HG02884 (cell line): ENCODE measurements around the gene VAMP2.

Source experiments
- ATAC-seq: cut with Tn5 transposase; IDR thresholded peaks from one replicate; pipeline ENCODE4 v1.9.1; 2021; ENCODE audit warnings: mild to moderate bottlenecking, moderate library complexity; ENCODE audit not compliant: unreplicated experiment

Gene VAMP2

GRCh38 chr17:8162233-8162996 lies at the start of gene VAMP2:
Gene VAMP2, minus strand, starts transcription at chr17:8162948. Its CDS starts 69 bp downstream, at chr17:8162879.
- no peak for ATAC-seq

- ATAC-seq = peak; percentile 11
These were observed 48.2 kb upstream of the VAMP2 start for GRCh38 chr17:8210761-8211458.

DNA sequence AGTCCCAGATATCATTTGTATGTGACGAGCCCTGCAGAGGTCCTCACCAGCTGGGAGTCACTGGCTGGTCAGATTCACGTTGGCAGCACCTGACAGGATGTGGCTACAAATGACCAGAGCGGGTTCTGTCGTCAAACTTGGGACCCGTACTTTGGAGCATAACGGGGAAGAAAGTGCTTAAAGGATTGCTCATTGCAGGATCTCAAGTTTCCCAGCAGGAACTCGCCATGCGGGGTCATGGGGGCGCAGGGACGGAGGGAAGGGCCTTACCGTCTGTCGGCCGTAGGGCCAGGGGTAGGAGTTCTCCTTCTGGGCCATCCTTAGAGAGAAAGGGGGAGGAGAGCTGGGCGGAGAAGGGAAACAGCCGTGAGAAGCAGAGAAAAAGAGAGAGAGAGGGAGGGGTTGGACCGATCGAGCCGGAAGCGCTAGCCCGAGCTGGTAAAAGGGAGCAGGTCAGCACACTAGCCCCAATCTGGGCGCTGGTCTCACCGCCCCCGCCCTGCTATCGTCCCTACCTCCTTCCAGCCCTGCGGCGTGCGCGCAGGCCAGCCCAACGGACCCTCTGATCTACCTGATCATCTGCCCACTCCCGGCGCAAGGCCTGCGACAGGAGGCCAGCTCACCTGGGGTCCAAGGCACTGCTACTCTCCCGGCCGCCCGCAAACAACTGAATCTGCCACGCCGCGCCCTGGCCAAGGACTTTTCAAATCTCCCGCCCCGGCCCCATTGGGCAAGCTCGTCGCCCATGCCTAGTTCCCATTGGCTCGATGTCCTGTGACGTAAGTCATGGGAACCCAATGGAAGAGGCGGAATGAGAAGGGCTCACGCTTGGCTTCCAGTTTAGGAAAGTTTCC lies 47.4 kb upstream of the VAMP2 start, which contains the start of gene AURKB:
Gene AURKB (minus strand): TSS at position 669 of the 854 bp plus-strand sequence. CDS start 351 bp downstream, at position 318.
- ATAC-seq = peak; percentile 75

- ATAC-seq = no peak
These were observed 43.8 kb upstream of the VAMP2 start for GRCh38 chr17:8206536-8206935.

DNA sequence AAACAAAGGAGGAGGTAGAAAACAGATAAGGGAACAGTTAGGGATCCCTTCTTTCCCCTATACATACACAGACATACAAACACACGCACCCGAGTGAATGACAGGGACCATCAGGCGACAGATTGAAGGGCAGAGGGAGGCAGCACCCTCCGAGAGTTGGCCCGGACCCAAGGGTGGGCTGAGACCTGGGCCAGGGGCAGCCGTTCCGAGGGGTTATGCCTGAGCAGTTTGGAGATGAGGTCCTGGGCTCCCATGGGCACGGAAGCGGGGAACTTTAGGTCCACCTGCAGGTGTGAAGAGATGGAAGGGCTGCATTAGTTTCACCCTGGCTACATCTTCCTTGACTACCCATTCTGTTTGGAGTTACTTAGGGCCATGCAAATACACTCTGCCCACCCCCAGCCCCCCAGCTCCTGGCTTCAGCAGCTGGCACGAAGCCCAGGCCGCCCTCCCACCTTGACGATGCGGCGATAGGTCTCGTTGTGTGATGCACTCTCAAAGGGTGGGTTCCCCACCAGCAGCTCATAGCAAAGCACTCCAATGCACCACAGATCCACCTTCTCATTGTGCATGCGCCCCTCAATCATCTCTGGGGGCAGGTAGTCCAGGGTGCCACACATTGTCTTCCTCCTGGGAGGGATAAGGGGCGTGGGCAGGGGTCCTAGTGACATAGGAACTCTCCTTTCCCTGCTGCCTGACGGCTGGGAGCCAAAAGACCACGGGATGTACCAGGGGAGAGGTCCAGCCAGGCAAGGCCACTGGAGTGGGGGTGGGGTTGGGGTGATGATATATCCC lies 42.2 kb upstream of the VAMP2 start:
- no peak for ATAC-seq

DNA sequence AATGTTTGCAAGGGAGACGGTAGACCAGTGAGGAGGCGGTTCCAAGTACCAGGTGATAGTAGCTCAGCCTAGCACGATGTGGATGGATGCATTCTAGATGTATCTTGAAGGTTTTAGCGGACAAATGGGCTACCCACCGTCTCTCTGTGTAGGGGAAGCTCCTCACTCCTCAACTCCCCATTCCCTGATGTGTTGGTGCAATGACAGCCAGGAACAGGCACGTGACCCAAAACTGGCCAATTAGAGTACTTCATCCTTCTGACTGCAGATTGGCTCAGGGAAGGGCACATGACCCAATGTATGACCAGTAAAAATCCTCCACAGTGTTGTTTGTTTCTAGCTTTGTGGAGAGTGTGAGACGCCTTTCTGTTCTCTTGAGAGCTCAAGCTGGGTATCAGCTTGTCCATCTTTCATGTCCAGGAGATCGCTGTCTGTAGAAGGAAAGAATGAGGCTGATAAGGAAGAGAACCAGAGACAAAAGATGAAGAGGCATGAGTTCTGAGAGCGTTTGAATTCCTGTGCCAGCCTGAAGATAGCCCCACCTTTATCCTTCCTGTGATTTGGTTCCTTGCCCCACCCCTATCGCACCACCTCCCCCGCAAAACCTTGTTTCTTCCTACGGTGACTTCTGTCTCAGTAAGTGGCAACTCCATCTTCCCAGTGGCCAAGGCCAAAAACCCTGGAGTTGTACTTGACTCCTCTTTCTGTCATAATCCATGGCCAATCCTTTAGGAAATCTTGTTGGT lies 29.5 kb upstream of the VAMP2 start:
- ATAC-seq = no peak

- no peak for ATAC-seq
These were observed 27.8 kb upstream of the VAMP2 start for GRCh38 chr17:8190506-8190905.

DNA sequence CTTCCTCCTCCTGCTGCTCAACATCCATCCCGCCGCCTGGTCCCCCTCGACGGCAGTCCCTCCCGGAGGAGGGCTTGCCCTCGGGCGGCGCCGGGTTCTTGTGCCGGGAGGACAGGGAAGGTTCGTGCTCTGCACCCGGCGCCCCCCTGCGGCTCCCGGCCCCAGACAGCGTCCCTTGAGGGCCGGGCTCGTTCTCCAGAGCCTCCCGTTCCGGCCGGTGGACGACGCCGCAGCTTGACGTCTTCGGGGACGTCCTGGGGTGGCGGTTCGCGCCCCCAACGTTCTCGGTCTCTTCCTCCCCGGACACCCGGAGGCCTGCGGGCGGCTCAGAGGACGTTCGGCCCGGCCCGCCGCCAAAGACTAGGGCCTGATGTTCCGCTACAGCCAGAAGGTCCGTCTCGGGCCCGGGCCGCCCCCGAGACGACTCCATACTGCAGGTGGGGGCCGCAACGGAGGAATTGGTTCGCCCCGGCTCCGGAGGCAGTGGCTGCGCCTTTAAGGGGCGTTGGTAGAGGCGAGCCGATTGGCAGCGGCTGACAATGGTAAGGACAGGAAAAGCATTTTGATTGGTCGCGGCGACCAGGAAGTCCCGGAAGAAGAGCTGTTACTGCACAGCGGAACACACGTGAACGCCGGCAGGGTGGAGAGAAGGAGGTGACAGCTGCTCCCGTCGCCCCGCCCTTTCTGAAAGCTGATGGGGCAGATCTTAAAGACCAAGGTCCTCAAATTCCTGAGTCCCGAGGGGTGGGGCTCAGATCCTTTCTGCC lies 27.1 kb upstream of the VAMP2 start, which contains the start of gene BORCS6:
Gene BORCS6 (minus strand): TSS at position 470 of the 767 bp plus-strand sequence. CDS start 40 bp downstream, at position 430.
- ATAC-seq = no peak

DNA sequence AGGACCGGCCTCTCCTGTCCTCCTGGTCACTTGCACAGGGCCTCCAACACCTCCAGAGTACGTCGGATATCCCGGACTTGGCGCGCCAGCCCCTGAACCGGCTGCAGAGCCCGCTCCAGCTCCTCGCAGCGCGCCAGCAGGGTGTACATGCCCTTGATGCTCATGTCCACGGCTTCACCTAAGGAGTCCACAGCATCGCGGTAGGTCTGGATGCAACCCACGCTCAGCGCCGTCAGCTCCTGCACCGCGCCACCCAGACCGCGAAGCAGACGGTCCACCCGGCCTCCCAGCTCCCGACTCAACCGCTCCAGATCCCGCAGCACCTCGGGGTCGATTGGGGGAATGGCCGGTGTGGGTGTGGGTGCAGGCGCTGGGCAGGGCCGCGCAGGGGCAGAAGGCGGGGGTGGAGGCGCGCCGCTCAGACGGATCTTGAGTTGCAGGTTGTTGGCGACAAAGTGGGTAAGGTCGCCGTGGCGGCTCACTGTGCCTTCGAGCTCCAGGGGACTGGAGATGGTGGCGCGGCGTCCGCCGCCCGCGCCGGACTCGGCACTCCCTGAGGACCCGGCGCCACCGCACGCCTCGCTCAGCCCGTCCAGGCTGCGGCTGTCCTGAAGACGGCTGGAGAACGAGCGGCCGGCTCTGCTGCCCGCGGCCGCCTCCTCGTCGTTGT lies 26.4 kb upstream of the VAMP2 start:
- no peak for ATAC-seq

DNA sequence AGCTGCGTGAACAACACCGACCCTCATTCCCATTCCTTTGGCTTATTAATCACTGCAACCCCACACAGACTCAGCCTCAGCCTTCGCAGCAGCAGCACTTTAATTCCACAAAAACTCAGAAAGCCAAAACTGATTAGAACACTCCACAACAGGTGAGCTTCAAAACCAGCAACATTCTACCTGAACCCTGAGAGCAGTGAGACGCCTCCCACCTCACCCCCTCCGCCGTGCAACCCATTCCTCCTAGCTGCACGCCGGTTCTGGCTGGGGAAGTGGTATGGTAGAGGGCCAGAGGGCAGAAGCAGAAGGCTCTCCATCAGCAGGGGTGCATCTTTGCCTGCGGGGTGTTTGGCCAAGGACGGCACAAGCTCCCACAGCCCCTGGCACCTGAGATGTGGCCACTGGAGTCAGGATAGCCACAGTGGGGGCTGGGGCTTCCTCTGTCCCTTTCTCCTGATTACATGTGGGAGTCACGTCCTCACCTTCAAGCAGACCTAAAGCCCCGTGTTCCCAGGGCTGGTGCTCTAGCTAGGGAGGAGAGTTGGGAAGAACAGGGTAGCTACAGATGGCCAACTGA lies 25.6 kb upstream of the VAMP2 start:
- no peak for ATAC-seq

- no peak for ATAC-seq
These were observed 24.9 kb upstream of the VAMP2 start for GRCh38 chr17:8187517-8188262.

GRCh38 chr17:8186787-8187516 lies 24.2 kb upstream of the VAMP2 start:
- ATAC-seq = no peak

DNA sequence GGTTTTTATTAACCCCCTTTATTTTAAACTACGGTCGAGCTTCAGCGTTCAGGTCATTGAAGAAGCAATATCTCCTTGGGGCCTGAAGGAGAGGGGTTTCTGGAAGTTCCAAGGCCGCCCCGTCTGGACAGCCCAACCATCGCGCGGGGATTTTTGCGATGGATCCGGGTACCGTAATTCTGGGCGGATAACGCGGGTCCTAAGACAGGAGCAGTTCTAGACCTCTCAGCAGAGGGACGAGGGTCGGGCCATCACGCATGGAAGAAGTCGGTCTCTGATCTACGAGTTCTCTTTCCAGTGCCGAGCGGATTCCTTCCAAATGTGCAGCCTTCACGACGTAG lies 23.7 kb upstream of the VAMP2 start:
- ATAC-seq = no peak

DNA sequence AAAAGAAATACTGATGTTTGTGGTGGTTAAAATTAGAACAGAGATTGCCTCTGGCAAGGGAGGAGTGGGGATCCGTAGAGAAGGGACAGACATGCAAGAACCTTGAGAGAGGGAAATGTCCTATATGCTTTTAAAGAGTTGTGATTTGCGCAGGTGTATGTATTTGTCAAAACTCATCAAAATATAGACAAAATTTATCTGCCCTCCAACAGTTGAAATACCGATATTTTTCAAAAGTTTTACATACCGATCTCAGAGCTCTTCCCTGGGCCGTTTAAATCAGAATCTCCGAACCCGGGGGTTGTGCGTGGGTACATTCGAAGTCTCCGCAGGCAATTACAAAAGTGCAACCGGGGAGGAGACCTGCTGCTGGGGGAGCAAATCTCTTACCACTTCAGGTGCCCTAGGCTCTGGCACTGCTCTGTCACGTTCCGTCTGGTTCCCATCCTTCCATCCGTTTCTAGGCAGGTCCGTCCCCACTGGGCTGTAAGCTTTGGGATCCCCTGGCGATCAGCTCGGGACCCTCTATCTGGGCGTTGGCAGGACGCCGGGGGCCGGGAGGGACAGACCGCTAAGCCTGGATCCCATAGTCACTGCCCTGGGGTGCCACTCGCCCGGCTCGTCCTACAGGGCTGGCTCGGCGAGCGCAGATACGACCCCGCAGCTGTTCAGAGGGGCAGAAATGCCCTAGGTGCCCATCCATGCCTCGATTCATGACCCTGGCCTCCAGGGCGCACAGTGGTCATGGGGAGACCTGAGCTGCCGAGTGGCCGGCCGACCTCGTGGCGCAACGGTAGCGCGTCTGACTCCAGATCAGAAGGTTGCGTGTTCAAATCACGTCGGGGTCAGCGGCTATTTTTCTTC lies 23.1 kb upstream of the VAMP2 start:
- ATAC-seq = no peak

GRCh38 chr17:8176998-8177731 lies 14.4 kb upstream of the VAMP2 start:
- ATAC-seq = no peak
